AG04450 (cell line): ENCODE results near the gene IL1RAPL1. TPM values are rescaled to one million over a fixed set of nuclear protein-coding genes. Genes with fewer than 3 reads are reported as not detected.

Experiments used
- CTCF ChIA-PET: fragments of 300-600, 350-600 bp; formaldehyde crosslinking; extraction: SDS; loops from one replicate; lab custom pipeline; 2022; ENCODE audit warnings: antibody characterized with exemption, inconsistent platforms; lab: Charles Lee
- POLR2A ChIA-PET: fragments of 350-600 bp; formaldehyde crosslinking; extraction: SDS; loops from one replicate; lab custom pipeline; 2021; ENCODE audit warnings: antibody characterized with exemption, inconsistent platforms; lab: Yijun Ruan, JAX
- DNase-seq: peaks from one replicate; pipeline ENCODE4 v3.0.0-alpha.2; 2011; ENCODE audit warnings: low read depth, low spot score
- H3K27ac ChIP-seq: one replicate; pipeline ENCODE4 v1.5.1; 2012; ENCODE audit warnings: low read depth, low read length, control low read depth
- H3K27me3 ChIP-seq: one replicate; pipeline ENCODE4 v1.6.0; 2012; ENCODE audit warnings: low read length; ENCODE audit not compliant: control insufficient read depth, insufficient read depth
- H3K4me3 ChIP-seq: 2 replicates; pipeline ENCODE4 v1.5.1; 2011; ENCODE audit warnings: mild to moderate bottlenecking, low read depth, low read length, control low read depth
- H3K9me3 ChIP-seq: 2 replicates; pipeline ENCODE4 v1.5.1; 2012; ENCODE audit warnings: low read length; ENCODE audit not compliant: control insufficient read depth, insufficient read depth
- polyA plus RNA-seq: library from polyadenylated mRNA; depleted of rRNA; stranded (reverse); fragments of >200 nt; gene quantifications from 2 replicates; pipeline ENCODE4 v1.2.3, GENCODE V29; 2011
- TF ChIP-seq, protein P1 (sequence below): IDR thresholded peaks from 2 replicates; pipeline ENCODE4 v1.5.1; 2011; ENCODE audit warnings: low read depth, low read length, control low read depth, inconsistent platforms

Gene IL1RAPL1
- polyA plus RNA-seq, 1 experiment, result 0.93 TPM

DNA sequence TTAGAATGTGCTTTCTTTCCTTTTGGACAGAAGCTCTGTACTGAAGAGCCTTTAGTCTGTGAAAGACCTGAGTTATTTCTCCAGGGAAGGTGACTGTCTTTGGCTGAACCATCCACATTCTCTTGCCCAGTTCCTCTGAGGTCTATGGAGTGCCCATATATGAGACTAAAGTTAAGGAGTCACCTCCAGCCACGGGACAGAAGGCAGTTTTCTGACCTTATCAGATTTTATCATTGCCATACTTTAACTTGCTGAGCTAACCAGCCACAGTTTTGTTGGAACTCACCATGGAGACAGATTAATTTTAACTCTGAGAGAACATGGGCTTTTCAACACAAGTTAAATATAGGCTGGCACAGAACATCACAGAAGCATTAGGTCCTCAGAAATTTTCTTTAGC lies 26.3 kb downstream of the IL1RAPL1 start:
- DNase-seq, result no peak
- H3K4me3 ChIP-seq, result no peak overlapping the region
- TF ChIP-seq, protein P1, sequence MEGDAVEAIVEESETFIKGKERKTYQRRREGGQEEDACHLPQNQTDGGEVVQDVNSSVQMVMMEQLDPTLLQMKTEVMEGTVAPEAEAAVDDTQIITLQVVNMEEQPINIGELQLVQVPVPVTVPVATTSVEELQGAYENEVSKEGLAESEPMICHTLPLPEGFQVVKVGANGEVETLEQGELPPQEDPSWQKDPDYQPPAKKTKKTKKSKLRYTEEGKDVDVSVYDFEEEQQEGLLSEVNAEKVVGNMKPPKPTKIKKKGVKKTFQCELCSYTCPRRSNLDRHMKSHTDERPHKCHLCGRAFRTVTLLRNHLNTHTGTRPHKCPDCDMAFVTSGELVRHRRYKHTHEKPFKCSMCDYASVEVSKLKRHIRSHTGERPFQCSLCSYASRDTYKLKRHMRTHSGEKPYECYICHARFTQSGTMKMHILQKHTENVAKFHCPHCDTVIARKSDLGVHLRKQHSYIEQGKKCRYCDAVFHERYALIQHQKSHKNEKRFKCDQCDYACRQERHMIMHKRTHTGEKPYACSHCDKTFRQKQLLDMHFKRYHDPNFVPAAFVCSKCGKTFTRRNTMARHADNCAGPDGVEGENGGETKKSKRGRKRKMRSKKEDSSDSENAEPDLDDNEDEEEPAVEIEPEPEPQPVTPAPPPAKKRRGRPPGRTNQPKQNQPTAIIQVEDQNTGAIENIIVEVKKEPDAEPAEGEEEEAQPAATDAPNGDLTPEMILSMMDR, result no peak
- ChIA-PET CTCF (no interaction called here), POLR2A (no interaction called here)
- no peak overlapping the region for H3K27ac ChIP-seq
- H3K27me3 ChIP-seq, result no peaks in the 10 kb centered on the region
- no peaks in the 10 kb centered on the region for H3K9me3 ChIP-seq

DNA sequence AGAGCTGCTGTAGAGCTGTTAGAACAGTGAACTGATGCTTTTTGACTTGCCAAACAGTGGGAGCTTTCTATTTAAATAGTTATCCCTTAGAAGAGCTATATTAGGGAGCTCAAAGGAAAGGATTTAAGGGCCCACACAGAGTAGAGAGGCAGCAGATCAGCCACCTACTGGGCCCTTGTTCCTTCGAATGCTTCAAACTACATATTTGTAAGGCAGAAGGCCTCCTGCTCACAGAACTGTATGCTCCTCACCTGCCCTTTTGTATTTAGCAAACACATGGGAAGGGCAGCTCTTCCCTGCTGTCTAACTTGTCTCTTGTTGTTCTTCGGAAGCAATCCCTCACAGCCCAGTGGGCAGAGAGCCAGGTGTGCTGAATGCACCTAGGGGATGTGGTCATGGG lies 38.0 kb downstream of the IL1RAPL1 start:
- ChIA-PET CTCF (interaction anchor here (0.5 kb wide), 1 partner anchor 95 kb away, joined by 3 read pairs; no protein-coding TSS in a partner anchor), POLR2A (no interaction called here)
- no peaks in the 10 kb centered on the region for H3K9me3 ChIP-seq
- DNase-seq, result no peak
- TF ChIP-seq, protein P1, result no peak
- no peaks in the 10 kb centered on the region for H3K27me3 ChIP-seq
- H3K27ac ChIP-seq, result no peak overlapping the region
- H3K4me3 ChIP-seq, result no peak overlapping the region

DNA sequence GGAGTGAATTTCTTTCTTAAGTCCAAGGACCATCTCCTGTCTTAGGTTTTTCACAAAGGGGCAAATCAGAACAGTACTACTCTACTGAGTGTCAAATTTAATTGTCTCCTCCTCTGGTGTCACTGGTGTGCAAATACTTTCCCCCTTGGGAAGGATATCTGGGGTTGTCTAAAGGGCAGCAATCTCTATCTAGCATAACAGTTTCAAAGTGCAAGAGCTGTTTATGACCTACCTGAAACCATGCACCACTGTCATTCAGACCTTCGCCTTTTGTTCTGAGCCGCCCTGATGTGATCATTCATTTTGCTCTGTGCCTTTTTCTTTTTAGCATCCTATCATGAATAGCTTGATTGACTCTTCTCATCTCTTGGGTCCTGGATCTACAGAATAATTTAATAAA lies 39.3 kb downstream of the IL1RAPL1 start:
- Histone ChIP-seq H3K4me3 (no peak overlapping the region), H3K9me3 (no peaks in the 10 kb centered on the region), H3K27ac (no peak overlapping the region), H3K27me3 (no peaks in the 10 kb centered on the region)
- no peak for DNase-seq
- TF ChIP-seq, protein P1, result no peak
- CTCF ChIA-PET, result no interaction called here
- POLR2A ChIA-PET, result no interaction called here

DNA sequence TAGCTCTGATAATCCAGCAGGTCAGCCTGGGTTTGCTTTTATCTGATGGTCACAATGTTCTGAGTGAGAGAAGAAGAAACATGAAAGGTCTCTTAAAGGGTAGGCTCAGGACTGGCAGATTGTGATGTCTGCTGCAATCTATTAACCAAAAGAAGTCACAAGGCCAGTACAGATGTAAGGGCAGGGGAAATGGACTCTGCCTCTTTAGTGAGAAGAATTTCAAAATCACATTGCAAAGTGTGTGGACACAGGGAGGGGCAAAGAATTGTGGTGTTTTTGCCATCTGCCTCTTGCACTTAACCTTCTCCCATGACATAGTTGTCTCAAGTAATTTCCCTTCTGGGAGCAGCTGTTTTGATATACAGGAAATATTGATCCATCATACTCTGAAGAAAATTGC lies 40.9 kb downstream of the IL1RAPL1 start:
- no peak overlapping the region for H3K4me3 ChIP-seq
- no peak for DNase-seq
- no peaks in the 10 kb centered on the region for H3K27me3 ChIP-seq
- TF ChIP-seq, protein P1, result no peak
- ChIA-PET POLR2A (no interaction called here), CTCF (no interaction called here)
- no peak overlapping the region for H3K27ac ChIP-seq
- H3K9me3 ChIP-seq, result no peaks in the 10 kb centered on the region

DNA sequence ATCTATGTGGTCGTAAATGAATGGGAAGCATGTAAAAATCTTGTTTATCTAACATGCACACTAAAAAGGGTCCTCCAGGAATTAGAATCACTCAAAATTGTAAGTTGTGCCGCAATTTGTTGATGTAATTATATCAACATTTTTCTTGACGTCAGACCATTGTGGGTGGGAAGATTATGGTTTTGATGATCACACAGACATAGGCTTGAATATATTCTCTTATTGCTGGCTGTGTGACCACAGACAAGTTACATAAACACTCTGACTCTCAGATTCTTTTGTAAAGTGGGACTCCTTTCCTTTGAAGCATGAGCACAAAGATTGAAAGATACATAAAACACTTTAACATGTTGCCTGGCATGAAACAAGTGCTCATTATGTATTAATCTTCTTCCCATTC lies 51.5 kb downstream of the IL1RAPL1 start:
- no peaks in the 10 kb centered on the region for H3K9me3 ChIP-seq
- H3K27ac ChIP-seq, result no peak overlapping the region
- TF ChIP-seq, protein P1, result no peak
- H3K27me3 ChIP-seq, result no peaks in the 10 kb centered on the region
- POLR2A ChIA-PET, result no interaction called here
- no peak for DNase-seq
- CTCF ChIA-PET, result no interaction called here
- H3K4me3 ChIP-seq, result no peak overlapping the region
